ENCODE measurements around the gene BUD13. TPM values are rescaled to one million over a fixed set of nuclear protein-coding genes. Genes with fewer than 3 reads are reported as not detected.

Gene BUD13
- total and polyA plus RNA-seq, 10 of the 15 experiments (the other 5 are each of a cell fraction or from before 2014, with no cell fraction given) = 10.9 to 36.5 (median 24.7) TPM

DNA sequence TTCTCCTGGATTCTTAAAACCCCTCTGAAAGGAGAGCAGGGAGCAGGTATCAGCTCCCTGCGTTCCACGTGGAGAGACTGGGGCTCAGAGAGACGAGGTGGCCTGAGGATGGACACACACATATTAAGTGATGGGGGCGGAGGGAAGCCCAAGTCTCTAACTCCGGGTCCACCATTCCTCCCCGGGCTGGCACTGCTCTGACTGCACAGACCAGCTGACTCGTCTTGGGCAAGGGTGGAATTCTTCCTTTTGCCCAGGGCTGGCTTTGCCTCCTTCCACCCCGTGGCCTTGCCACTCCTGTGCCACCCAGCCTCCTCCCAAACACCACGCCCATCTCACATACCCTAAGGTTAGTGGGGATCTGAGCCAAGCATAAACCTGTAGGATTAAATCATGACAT, 65.0 kb downstream of the BUD13 start (continued):
- TF ChIP-seq, protein P1, sequence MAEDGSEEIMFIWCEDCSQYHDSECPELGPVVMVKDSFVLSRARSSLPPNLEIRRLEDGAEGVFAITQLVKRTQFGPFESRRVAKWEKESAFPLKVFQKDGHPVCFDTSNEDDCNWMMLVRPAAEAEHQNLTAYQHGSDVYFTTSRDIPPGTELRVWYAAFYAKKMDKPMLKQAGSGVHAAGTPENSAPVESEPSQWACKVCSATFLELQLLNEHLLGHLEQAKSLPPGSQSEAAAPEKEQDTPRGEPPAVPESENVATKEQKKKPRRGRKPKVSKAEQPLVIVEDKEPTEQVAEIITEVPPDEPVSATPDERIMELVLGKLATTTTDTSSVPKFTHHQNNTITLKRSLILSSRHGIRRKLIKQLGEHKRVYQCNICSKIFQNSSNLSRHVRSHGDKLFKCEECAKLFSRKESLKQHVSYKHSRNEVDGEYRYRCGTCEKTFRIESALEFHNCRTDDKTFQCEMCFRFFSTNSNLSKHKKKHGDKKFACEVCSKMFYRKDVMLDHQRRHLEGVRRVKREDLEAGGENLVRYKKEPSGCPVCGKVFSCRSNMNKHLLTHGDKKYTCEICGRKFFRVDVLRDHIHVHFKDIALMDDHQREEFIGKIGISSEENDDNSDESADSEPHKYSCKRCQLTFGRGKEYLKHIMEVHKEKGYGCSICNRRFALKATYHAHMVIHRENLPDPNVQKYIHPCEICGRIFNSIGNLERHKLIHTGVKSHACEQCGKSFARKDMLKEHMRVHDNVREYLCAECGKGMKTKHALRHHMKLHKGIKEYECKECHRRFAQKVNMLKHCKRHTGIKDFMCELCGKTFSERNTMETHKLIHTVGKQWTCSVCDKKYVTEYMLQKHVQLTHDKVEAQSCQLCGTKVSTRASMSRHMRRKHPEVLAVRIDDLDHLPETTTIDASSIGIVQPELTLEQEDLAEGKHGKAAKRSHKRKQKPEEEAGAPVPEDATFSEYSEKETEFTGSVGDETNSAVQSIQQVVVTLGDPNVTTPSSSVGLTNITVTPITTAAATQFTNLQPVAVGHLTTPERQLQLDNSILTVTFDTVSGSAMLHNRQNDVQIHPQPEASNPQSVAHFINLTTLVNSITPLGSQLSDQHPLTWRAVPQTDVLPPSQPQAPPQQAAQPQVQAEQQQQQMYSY (CRISPR knock-in tag; IDR thresholded peaks at IDR 0.05) = no peak

DNA sequence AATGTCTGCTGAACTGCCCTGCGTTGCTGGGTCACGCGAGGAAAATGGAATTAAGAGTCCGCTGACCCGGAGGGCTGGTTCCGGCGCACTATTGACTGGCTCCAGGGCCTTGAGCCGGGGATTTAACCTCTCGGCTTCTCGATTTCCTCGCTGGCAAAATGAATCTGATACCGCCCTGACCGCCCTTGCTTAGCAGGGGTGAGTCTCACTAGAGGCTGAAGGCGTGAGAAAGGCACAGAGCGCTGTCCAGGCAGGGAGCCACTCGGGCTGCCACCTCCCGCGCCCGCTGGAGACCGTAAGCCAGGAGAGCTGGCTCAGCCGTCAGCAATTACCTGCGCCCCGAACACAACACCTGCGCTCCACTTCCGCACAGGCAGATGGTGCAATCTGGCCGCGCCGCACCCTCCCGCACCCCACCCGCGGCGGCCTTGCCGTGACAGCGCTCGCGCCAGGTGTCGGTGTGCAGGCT, 65.6 kb downstream of the BUD13 start:
- H3K27me3 ChIP-seq (replicated peaks in 1 of 2; ENCODE audit: control insufficient read depth in 2 of 2, insufficient read depth in 2 of 2, low read length in 1 of 2) = peaks cover 0 to 2% of the 10 kb centered on the region in 2 experiments; a peak in 3 of 4 replicates
- no peaks in the 10 kb centered on the region for H3K36me3 ChIP-seq (ENCODE audit: control insufficient read depth in 2 of 2, insufficient read depth in 2 of 2, low read length in 1 of 2)
- CTCF ChIA-PET = no interaction called here
- H2AFZ ChIP-seq (ENCODE audit: control insufficient read depth, low read depth, low read length) = no peak overlapping the region
- no peaks in the 10 kb centered on the region for H3K4me1 ChIP-seq (ENCODE audit: control insufficient read depth, insufficient read depth, low read length)
- H3K9ac ChIP-seq (ENCODE audit: control insufficient read depth, insufficient read depth, low read length) = no peak overlapping the region
- H3K79me2 ChIP-seq (ENCODE audit: control insufficient read depth, insufficient read depth, low read length) = no peaks in the 10 kb centered on the region
- DNase-seq (ENCODE audit: low read depth, low spot score) (no peak), ATAC-seq (no peak), FAIRE-seq (no peak)
- no peaks in the 10 kb centered on the region for H4K20me1 ChIP-seq (ENCODE audit: control insufficient read depth, insufficient read depth)
- TF ChIP-seq CHD4 (IDR thresholded peaks at IDR 0.05) = no peak
- TF ChIP-seq, protein P2, sequence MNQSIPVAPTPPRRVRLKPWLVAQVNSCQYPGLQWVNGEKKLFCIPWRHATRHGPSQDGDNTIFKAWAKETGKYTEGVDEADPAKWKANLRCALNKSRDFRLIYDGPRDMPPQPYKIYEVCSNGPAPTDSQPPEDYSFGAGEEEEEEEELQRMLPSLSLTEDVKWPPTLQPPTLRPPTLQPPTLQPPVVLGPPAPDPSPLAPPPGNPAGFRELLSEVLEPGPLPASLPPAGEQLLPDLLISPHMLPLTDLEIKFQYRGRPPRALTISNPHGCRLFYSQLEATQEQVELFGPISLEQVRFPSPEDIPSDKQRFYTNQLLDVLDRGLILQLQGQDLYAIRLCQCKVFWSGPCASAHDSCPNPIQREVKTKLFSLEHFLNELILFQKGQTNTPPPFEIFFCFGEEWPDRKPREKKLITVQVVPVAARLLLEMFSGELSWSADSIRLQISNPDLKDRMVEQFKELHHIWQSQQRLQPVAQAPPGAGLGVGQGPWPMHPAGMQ (IDR thresholded peaks at IDR 0.05; ENCODE audit: borderline replicate concordance) = no peak
- no peak for TF ChIP-seq CBX3 (IDR thresholded peaks at IDR 0.05; ENCODE audit: borderline replicate concordance, low read depth)
- TF ChIP-seq SUPT20H (IDR thresholded peaks at IDR 0.05; ENCODE audit: borderline replicate concordance, control insufficient read depth, low read depth, low read length) = no peak
- POLR2A ChIA-PET = no interaction called here
- H3K27ac ChIP-seq (ENCODE audit: control insufficient read depth, insufficient read depth) = no peak overlapping the region
- no peaks in the 10 kb centered on the region for H3K9me3 ChIP-seq (replicated peaks; ENCODE audit: control insufficient read depth, insufficient read depth, low read length)
- RAD21 ChIA-PET (ENCODE audit: unreplicated experiment) = no interaction called here
- H3K4me2 ChIP-seq (ENCODE audit: control insufficient read depth, insufficient read depth) = no peak overlapping the region
- no peak overlapping the region for H3K4me3 ChIP-seq
- SMC1A ChIA-PET (ENCODE audit: uncharacterized antibody, unreplicated experiment) = no interaction called here
- 48% methylated on average over 36 of the region's 37 CpGs for whole genome bisulfite sequencing (ENCODE audit: insufficient coverage, insufficient replicate concordance, low lambda C conversion rate, missing lambda C conversion rate)
- intact Hi-C loops (cut with micrococcal nuclease; ENCODE audit: unreplicated experiment) (no loop called here), in situ Hi-C loops (cut with MboI) (no loop called here)
- no TSS peak for BruUV-seq (replicated peaks)
